Activated naive CD4-positive, alpha-beta T cell treated with anti-CD3 and anti-CD28 coated beads for 36 hours (primary cell): ENCODE measurements around the gene SERPINA9. TPM values are rescaled to one million over a fixed set of nuclear protein-coding genes. Genes with fewer than 3 reads are reported as not detected.
"Not testable (repeated sequence)": the region's sequence is repeated elsewhere in the genome, so short reads cannot be mapped to it uniquely, and the experiment has no call there.

Source experiments
- CTCF ChIA-PET: fragments of 350-600 bp; sonication (Branson Sonifier 250); formaldehyde crosslinking; loops from one replicate; lab custom pipeline; 2021; ENCODE audit warnings: antibody characterized with exemption; lab: Charles Lee
- DNase-seq: peaks from one replicate; pipeline ENCODE4 v3.0.0-alpha.2; 2020
- H3K27ac Mint-ChIP-seq: one replicate; pipeline ENCODE4 v1.8.0; 2021; ENCODE audit warnings: mild to moderate bottlenecking, mixed read lengths
- H3K27me3 Mint-ChIP-seq: one replicate; pipeline ENCODE4 v1.8.0; 2021; ENCODE audit warnings: low read depth, mixed read lengths
- H3K36me3 Mint-ChIP-seq: one replicate; pipeline ENCODE4 v1.8.0; 2021; ENCODE audit warnings: low read depth, mixed read lengths
- H3K4me1 Mint-ChIP-seq: one replicate; pipeline ENCODE4 v1.8.0; 2021; ENCODE audit warnings: low read depth, mixed read lengths
- H3K4me3 Mint-ChIP-seq: one replicate; pipeline ENCODE4 v1.8.0; 2021; ENCODE audit warnings: mild to moderate bottlenecking, moderate library complexity, mixed read lengths
- H3K9me3 Mint-ChIP-seq: one replicate; pipeline ENCODE4 v1.8.0; 2021; ENCODE audit warnings: mixed read lengths
- intact Hi-C: fragments of 100-400 bp; cut with micrococcal nuclease; formaldehyde crosslinking; loops from one replicate; pipeline ENCODE4 v1.15.1; 2023
- total RNA-seq, 2 experiments: library from RNA; stranded (reverse); gene quantifications; one replicate each; pipeline ENCODE4 v1.2.3, GENCODE V29; 2021

Gene SERPINA9
- total RNA-seq, 2 experiments from 2014 or later: not detected

- H3K36me3 Mint-ChIP-seq: no peaks in the 10 kb centered on the region
- no peak overlapping the region for H3K4me3 Mint-ChIP-seq
- peaks cover 4% of the 10 kb centered on the region for H3K4me1 Mint-ChIP-seq
- no peak overlapping the region for H3K27ac Mint-ChIP-seq
- CTCF ChIA-PET: no interaction called here
- peaks cover 21% of the 10 kb centered on the region for H3K27me3 Mint-ChIP-seq
- no peak for DNase-seq
- intact Hi-C loops: no loop called here
- H3K9me3 Mint-ChIP-seq: peaks cover 7% of the 10 kb centered on the region
Measured at GRCh38 chr14:94483729-94484275, 7.8 kb upstream of the SERPINA9 start.

GRCh38 chr14:94483071-94483451 lies 7.1 kb upstream of the SERPINA9 start:
- no peaks in the 10 kb centered on the region for H3K36me3 Mint-ChIP-seq
- peaks cover 4% of the 10 kb centered on the region for H3K4me1 Mint-ChIP-seq
- no peak overlapping the region for H3K27ac Mint-ChIP-seq
- H3K4me3 Mint-ChIP-seq: no peak overlapping the region
- peaks cover 21% of the 10 kb centered on the region for H3K27me3 Mint-ChIP-seq
- CTCF ChIA-PET: no interaction called here
- intact Hi-C loops: no loop called here
- peaks cover 10% of the 10 kb centered on the region for H3K9me3 Mint-ChIP-seq
- no peak for DNase-seq

GRCh38 chr14:94482132-94483070 lies 6.4 kb upstream of the SERPINA9 start:
- Mint-ChIP-seq H3K27me3 (peaks cover 19% of the 10 kb centered on the region), H3K9me3 (peaks cover 14% of the 10 kb centered on the region)
- intact Hi-C loops, H3K36me3 Mint-ChIP-seq, CTCF ChIA-PET, H3K27ac Mint-ChIP-seq, DNase-seq, H3K4me1 Mint-ChIP-seq, H3K4me3 Mint-ChIP-seq: not testable (repeated sequence)

- CTCF ChIA-PET: no interaction called here
- Mint-ChIP-seq H3K9me3 (peaks cover 14% of the 10 kb centered on the region), H3K4me3 (no peak overlapping the region), H3K36me3 (no peaks in the 10 kb centered on the region), H3K27me3 (peaks cover 11% of the 10 kb centered on the region), H3K4me1 (peaks cover 4% of the 10 kb centered on the region), H3K27ac (no peak overlapping the region)
- intact Hi-C loops: no loop called here
- DNase-seq: no peak
Measured at GRCh38 chr14:94481468-94482131, 5.6 kb upstream of the SERPINA9 start.

GRCh38 chr14:94480809-94481208 lies 4.8 kb upstream of the SERPINA9 start:
- no peak for DNase-seq
- peaks cover 14% of the 10 kb centered on the region for H3K9me3 Mint-ChIP-seq
- no peaks in the 10 kb centered on the region for H3K36me3 Mint-ChIP-seq
- H3K27me3 Mint-ChIP-seq: peaks cover 6% of the 10 kb centered on the region
- no peaks in the 10 kb centered on the region for H3K4me1 Mint-ChIP-seq
- no peak overlapping the region for H3K27ac Mint-ChIP-seq
- CTCF ChIA-PET: interaction anchor here (0.7 to 1.2 kb wide), 2 partner anchors 15 to 47 kb away, joined by 3 to 4 read pairs; no protein-coding TSS in a partner anchor
- no peak overlapping the region for H3K4me3 Mint-ChIP-seq
- intact Hi-C loops: no loop called here

- no peak overlapping the region for H3K4me3 Mint-ChIP-seq
- no peak overlapping the region for H3K27ac Mint-ChIP-seq
- peaks cover 14% of the 10 kb centered on the region for H3K9me3 Mint-ChIP-seq
- intact Hi-C loops: no loop called here
- DNase-seq: no peak
- CTCF ChIA-PET: interaction anchor here (0.7 to 1.0 kb wide), 2 partner anchors 9 to 263 kb away, joined by 3 read pairs; no protein-coding TSS in a partner anchor
- H3K4me1 Mint-ChIP-seq: no peaks in the 10 kb centered on the region
- no peaks in the 10 kb centered on the region for H3K27me3 Mint-ChIP-seq
- H3K36me3 Mint-ChIP-seq: no peaks in the 10 kb centered on the region
Measured at GRCh38 chr14:94478420-94478819, 2.4 kb upstream of the SERPINA9 start.

- Mint-ChIP-seq H3K36me3 (no peaks in the 10 kb centered on the region), H3K27ac (no peak overlapping the region), H3K4me1 (no peaks in the 10 kb centered on the region), H3K9me3 (peaks cover 14% of the 10 kb centered on the region), H3K4me3 (no peak overlapping the region), H3K27me3 (peaks cover 7% of the 10 kb centered on the region)
- CTCF ChIA-PET: interaction anchor here (1.9 kb wide), 1 partner anchor 39 kb away, joined by 4 read pairs; no protein-coding TSS in a partner anchor
- DNase-seq: no peak
- intact Hi-C loops: no loop called here
Measured at GRCh38 chr14:94474581-94475031, 1.4 kb downstream of the SERPINA9 start.

- Mint-ChIP-seq H3K4me1 (no peaks in the 10 kb centered on the region), H3K27me3 (peaks cover 7% of the 10 kb centered on the region), H3K4me3 (no peak overlapping the region), H3K27ac (no peak overlapping the region), H3K9me3 (peaks cover 8% of the 10 kb centered on the region), H3K36me3 (no peaks in the 10 kb centered on the region)
- DNase-seq: no peak
- intact Hi-C loops: no loop called here
- CTCF ChIA-PET: interaction anchor here (1.9 kb wide), 1 partner anchor 38 kb away, joined by 4 read pairs; no protein-coding TSS in a partner anchor
Measured at GRCh38 chr14:94473666-94474410, 2.2 kb downstream of the SERPINA9 start.

GRCh38 chr14:94472842-94473241 lies 3.2 kb downstream of the SERPINA9 start:
- Mint-ChIP-seq H3K27ac (no peak overlapping the region), H3K4me1 (no peaks in the 10 kb centered on the region), H3K4me3 (no peak overlapping the region), H3K36me3 (no peaks in the 10 kb centered on the region), H3K9me3 (peaks cover 2% of the 10 kb centered on the region), H3K27me3 (peaks cover 7% of the 10 kb centered on the region)
- no peak for DNase-seq
- CTCF ChIA-PET: no interaction called here
- intact Hi-C loops: no loop called here

GRCh38 chr14:94471045-94471444 lies 5.0 kb downstream of the SERPINA9 start:
- intact Hi-C loops: no loop called here
- no peak for DNase-seq
- Mint-ChIP-seq H3K27me3 (peaks cover 7% of the 10 kb centered on the region), H3K4me3 (no peak overlapping the region), H3K4me1 (no peaks in the 10 kb centered on the region), H3K27ac (no peak overlapping the region), H3K36me3 (no peaks in the 10 kb centered on the region), H3K9me3 (peaks cover 3% of the 10 kb centered on the region)
- CTCF ChIA-PET: no interaction called here

- H3K4me3 Mint-ChIP-seq: no peak overlapping the region
- peaks cover 7% of the 10 kb centered on the region for H3K9me3 Mint-ChIP-seq
- no peak overlapping the region for H3K27ac Mint-ChIP-seq
- no peaks in the 10 kb centered on the region for H3K4me1 Mint-ChIP-seq
- CTCF ChIA-PET: no interaction called here
- H3K36me3 Mint-ChIP-seq: no peaks in the 10 kb centered on the region
- no peak for DNase-seq
- peaks cover 7% of the 10 kb centered on the region for H3K27me3 Mint-ChIP-seq
- intact Hi-C loops: no loop called here
Measured at GRCh38 chr14:94470311-94470710, 5.7 kb downstream of the SERPINA9 start.

- peaks cover 11% of the 10 kb centered on the region for H3K9me3 Mint-ChIP-seq
- H3K27ac Mint-ChIP-seq: no peak overlapping the region
- no peak for DNase-seq
- no peaks in the 10 kb centered on the region for H3K36me3 Mint-ChIP-seq
- intact Hi-C loops: no loop called here
- CTCF ChIA-PET: no interaction called here
- no peak overlapping the region for H3K4me3 Mint-ChIP-seq
- peaks cover 7% of the 10 kb centered on the region for H3K27me3 Mint-ChIP-seq
- H3K4me1 Mint-ChIP-seq: no peaks in the 10 kb centered on the region
Measured at GRCh38 chr14:94469261-94469660, 6.7 kb downstream of the SERPINA9 start.
